Measurements from ENCODE around the gene PHF19. TPM values are rescaled to one million over a fixed set of nuclear protein-coding genes. Genes with fewer than 3 reads are reported as not detected.

Gene PHF19
- total RNA-seq, 2 experiments from 2014 or later, result 183 to 189 TPM

- ChIA-PET CTCF (interaction anchor here (0.9 to 8.8 kb wide), 9 partner anchors 15 to 166 kb away, joined by 3 to 76 read pairs (median 4); no protein-coding TSS in a partner anchor), POLR2A (interaction anchor here (0.8 to 11.5 kb wide), 8 partner anchors 11 to 201 kb away, joined by 3 to 237 read pairs (median 4); no protein-coding TSS in a partner anchor)
- peak overlapping the region; percentile 80 for H3K4me3 Mint-ChIP-seq
- H3K9me3 Mint-ChIP-seq, result no peaks in the 10 kb centered on the region
- intact Hi-C loops (cut with micrococcal nuclease), result loop anchor here (10.0 kb wide), 1 partner anchor 435 kb away; no protein-coding TSS in a partner anchor
- DNase-seq, result peak; percentile 36
- H3K27ac Mint-ChIP-seq, result peak overlapping the region; percentile 97
- peaks cover 88% of the 10 kb centered on the region for H3K36me3 Mint-ChIP-seq
- H3K4me1 Mint-ChIP-seq (ENCODE audit: low read depth), result peaks cover 63% of the 10 kb centered on the region
- no peaks in the 10 kb centered on the region for H3K27me3 Mint-ChIP-seq
Measured at GRCh38 chr9:120919843-120920805, 43.1 kb upstream of the PHF19 start.

- H3K36me3 Mint-ChIP-seq, result peaks cover 88% of the 10 kb centered on the region
- intact Hi-C loops (cut with micrococcal nuclease), result no loop called here
- peak overlapping the region; percentile 97 for H3K27ac Mint-ChIP-seq
- H3K9me3 Mint-ChIP-seq, result no peaks in the 10 kb centered on the region
- H3K4me3 Mint-ChIP-seq, result peak overlapping the region; percentile 80
- no peaks in the 10 kb centered on the region for H3K27me3 Mint-ChIP-seq
- H3K4me1 Mint-ChIP-seq (ENCODE audit: low read depth), result peaks cover 69% of the 10 kb centered on the region
- POLR2A ChIA-PET, result interaction anchor here (0.8 to 11.5 kb wide), 3 partner anchors 10 to 73 kb away, joined by 3 to 237 read pairs (median 124); no protein-coding TSS in a partner anchor
- CTCF ChIA-PET, result interaction anchor here (1.0 to 8.8 kb wide), 6 partner anchors 16 to 165 kb away, joined by 3 to 76 read pairs (median 4); no protein-coding TSS in a partner anchor
- DNase-seq, result no peak
Measured at GRCh38 chr9:120918931-120919842, 42.2 kb upstream of the PHF19 start.

GRCh38 chr9:120917929-120918762 lies 41.2 kb upstream of the PHF19 start:
- peaks cover 86% of the 10 kb centered on the region for H3K36me3 Mint-ChIP-seq
- H3K4me3 Mint-ChIP-seq, result peak overlapping the region; percentile 80
- POLR2A ChIA-PET, result interaction anchor here (1.2 to 18.2 kb wide), 3 partner anchors 7 to 16 kb away, joined by 4 to 237 read pairs (median 14); partner anchors contain the start of gene TRAF1
- H3K27ac Mint-ChIP-seq, result peak overlapping the region; percentile 97
- H3K9me3 Mint-ChIP-seq, result no peaks in the 10 kb centered on the region
- no peaks in the 10 kb centered on the region for H3K27me3 Mint-ChIP-seq
- peaks cover 80% of the 10 kb centered on the region for H3K4me1 Mint-ChIP-seq (ENCODE audit: low read depth)
- intact Hi-C loops (cut with micrococcal nuclease), result no loop called here
- peak; percentile 14 for DNase-seq
- CTCF ChIA-PET, result interaction anchor here (2.2 kb wide), 1 partner anchor 18 kb away, joined by 12 read pairs; no protein-coding TSS in a partner anchor

- intact Hi-C loops (cut with micrococcal nuclease), result loop anchor here (1.0 kb wide), 2 partner anchors 9 to 19 kb away; partner anchors contain the start of gene TRAF1
- CTCF ChIA-PET, result interaction anchor here (0.9 to 2.2 kb wide), 7 partner anchors 11 to 49 kb away, joined by 3 to 12 read pairs (median 4); no protein-coding TSS in a partner anchor
- peak; percentile 8 for DNase-seq
- peak overlapping the region; percentile 51 for H3K4me3 Mint-ChIP-seq
- POLR2A ChIA-PET, result interaction anchor here (0.9 to 18.2 kb wide), 5 partner anchors 8 to 157 kb away, joined by 3 to 237 read pairs (median 4); partner anchors contain the start of genes CNTRL and TRAF1
- peaks cover 86% of the 10 kb centered on the region for H3K4me1 Mint-ChIP-seq (ENCODE audit: low read depth)
- peak overlapping the region; percentile 79 for H3K27ac Mint-ChIP-seq
- H3K9me3 Mint-ChIP-seq, result no peaks in the 10 kb centered on the region
- peaks cover 86% of the 10 kb centered on the region for H3K36me3 Mint-ChIP-seq
- no peaks in the 10 kb centered on the region for H3K27me3 Mint-ChIP-seq
Measured at GRCh38 chr9:120916991-120917880, 40.2 kb upstream of the PHF19 start.

GRCh38 chr9:120916588-120916987 lies 39.6 kb upstream of the PHF19 start:
- H3K4me1 Mint-ChIP-seq (ENCODE audit: low read depth), result peaks cover 87% of the 10 kb centered on the region
- intact Hi-C loops (cut with micrococcal nuclease), result loop anchor here (1.0 kb wide), 2 partner anchors 10 to 20 kb away; partner anchors contain the start of gene TRAF1
- ChIA-PET CTCF (interaction anchor here (0.9 to 2.2 kb wide), 8 partner anchors 10 to 72 kb away, joined by 3 to 12 read pairs (median 4); no protein-coding TSS in a partner anchor), POLR2A (interaction anchor here (0.7 to 18.2 kb wide), 10 partner anchors 8 to 158 kb away, joined by 3 to 237 read pairs (median 4); partner anchors contain the start of genes CNTRL, FBXW2 and TRAF1)
- no peaks in the 10 kb centered on the region for H3K9me3 Mint-ChIP-seq
- no peaks in the 10 kb centered on the region for H3K27me3 Mint-ChIP-seq
- no peak for DNase-seq
- peak overlapping the region; percentile 79 for H3K27ac Mint-ChIP-seq
- H3K4me3 Mint-ChIP-seq, result peak overlapping the region; percentile 51
- H3K36me3 Mint-ChIP-seq, result peaks cover 86% of the 10 kb centered on the region

- Mint-ChIP-seq H3K27me3 (no peaks in the 10 kb centered on the region), H3K4me1 (ENCODE audit: low read depth) (peaks cover 90% of the 10 kb centered on the region), H3K9me3 (no peaks in the 10 kb centered on the region), H3K36me3 (peaks cover 86% of the 10 kb centered on the region), H3K27ac (peak overlapping the region; percentile 77), H3K4me3 (peak overlapping the region; percentile 7)
- ChIA-PET POLR2A (interaction anchor here (0.7 to 18.2 kb wide), 10 partner anchors 9 to 159 kb away, joined by 3 to 237 read pairs (median 4); partner anchors contain the start of genes CNTRL, FBXW2 and TRAF1), CTCF (interaction anchor here (0.7 to 2.2 kb wide), 5 partner anchors 13 to 224 kb away, joined by 3 to 12 read pairs (median 5); no protein-coding TSS in a partner anchor)
- DNase-seq, result peak; percentile 78
- intact Hi-C loops (cut with micrococcal nuclease), result loop anchor here (1.0 kb wide), 2 partner anchors 10 to 20 kb away; partner anchors contain the start of gene TRAF1
Measured at GRCh38 chr9:120915854-120916470, 39.0 kb upstream of the PHF19 start.

GRCh38 chr9:120914953-120915352 lies 38.0 kb upstream of the PHF19 start:
- ChIA-PET POLR2A (interaction anchor here (1.1 to 18.2 kb wide), 2 partner anchors 10 to 22 kb away, joined by 3 to 237 read pairs; partner anchors contain the start of gene TRAF1), CTCF (no interaction called here)
- H3K27ac Mint-ChIP-seq, result peak overlapping the region; percentile 55
- peaks cover 91% of the 10 kb centered on the region for H3K4me1 Mint-ChIP-seq (ENCODE audit: low read depth)
- DNase-seq, result no peak
- H3K4me3 Mint-ChIP-seq, result no peak overlapping the region
- peaks cover 86% of the 10 kb centered on the region for H3K36me3 Mint-ChIP-seq
- no peaks in the 10 kb centered on the region for H3K27me3 Mint-ChIP-seq
- intact Hi-C loops (cut with micrococcal nuclease), result no loop called here
- no peaks in the 10 kb centered on the region for H3K9me3 Mint-ChIP-seq

- DNase-seq, result no peak
- H3K27me3 Mint-ChIP-seq, result no peaks in the 10 kb centered on the region
- H3K4me1 Mint-ChIP-seq (ENCODE audit: low read depth), result peaks cover 91% of the 10 kb centered on the region
- CTCF ChIA-PET, result interaction anchor here (1.1 kb wide), 1 partner anchor 46 kb away, joined by 3 read pairs; no protein-coding TSS in a partner anchor
- H3K36me3 Mint-ChIP-seq, result peaks cover 86% of the 10 kb centered on the region
- intact Hi-C loops (cut with micrococcal nuclease), result no loop called here
- H3K4me3 Mint-ChIP-seq, result no peak overlapping the region
- POLR2A ChIA-PET, result interaction anchor here (1.4 to 18.2 kb wide), 2 partner anchors 11 to 42 kb away, joined by 3 to 237 read pairs; partner anchors contain the start of gene TRAF1
- no peaks in the 10 kb centered on the region for H3K9me3 Mint-ChIP-seq
- peak overlapping the region; percentile 55 for H3K27ac Mint-ChIP-seq
Measured at GRCh38 chr9:120914396-120914795, 37.4 kb upstream of the PHF19 start.

GRCh38 chr9:120913647-120914264 lies 36.8 kb upstream of the PHF19 start:
- Mint-ChIP-seq H3K4me1 (ENCODE audit: low read depth) (peaks cover 91% of the 10 kb centered on the region), H3K4me3 (no peak overlapping the region), H3K36me3 (peaks cover 87% of the 10 kb centered on the region), H3K9me3 (no peaks in the 10 kb centered on the region), H3K27ac (peak overlapping the region; percentile 69), H3K27me3 (no peaks in the 10 kb centered on the region)
- peak; percentile 61 for DNase-seq
- intact Hi-C loops (cut with micrococcal nuclease), result no loop called here
- POLR2A ChIA-PET, result interaction anchor here (1.4 to 18.2 kb wide), 2 partner anchors 11 to 41 kb away, joined by 3 to 237 read pairs; partner anchors contain the start of gene TRAF1
- CTCF ChIA-PET, result interaction anchor here (1.1 kb wide), 1 partner anchor 45 kb away, joined by 3 read pairs; no protein-coding TSS in a partner anchor
